Psoas muscle (tissue), 8 donors: ENCODE results near the gene LZTS3. TPM values are rescaled to one million over a fixed set of nuclear protein-coding genes. Genes with fewer than 3 reads are reported as not detected.
A peak's percentile ranks its signal among the peaks of the same experiment; 100 is the strongest.

ENCODE experiments used
- ATAC-seq, 4 donors: fragments of 200-7000 bp; cut with Tn5 transposase; one replicate each; pipeline ENCODE4 v1.9.1; 2020; ENCODE audit warnings: moderate library complexity in 3 of 4, mild to moderate bottlenecking in 2 of 4
- DNase-seq, 2 donors: peaks; one replicate each; pipeline ENCODE4 v3.0.0-alpha.2; 2020
- H3K27ac ChIP-seq: fragments of 200-600 bp; one replicate; pipeline ENCODE4 v1.8.0; 2022
- H3K27me3 ChIP-seq, 3 donors: fragments of 200-600 bp in 1 of 3; one replicate each; pipeline versions ENCODE4 v1.6.1 to v1.8.0; 2013 to 2022; ENCODE audit warnings: low read length in 2 of 3, mild to moderate bottlenecking in 2 of 3, moderate library complexity in 1 of 3; ENCODE audit not compliant: insufficient read depth in 3 of 3
- H3K36me3 ChIP-seq, 2 donors: fragments of 200-600 bp in 1 of 2; one replicate each; pipeline versions ENCODE4 v1.6.1 to v1.8.0; 2013 to 2022; ENCODE audit warnings: low read depth in 1 of 2, mild to moderate bottlenecking in 1 of 2, moderate library complexity in 1 of 2; ENCODE audit not compliant: insufficient read depth in 1 of 2
- H3K4me1 ChIP-seq: fragments of 200-600 bp; one replicate; pipeline ENCODE4 v1.8.0; 2022
- H3K4me3 ChIP-seq: fragments of 200-600 bp; one replicate; pipeline ENCODE4 v1.8.0; 2022; ENCODE audit warnings: mild to moderate bottlenecking
- H3K9me3 ChIP-seq: fragments of 200-600 bp; one replicate; pipeline ENCODE4 v1.8.0; 2022
- WGBS, 3 donors: extraction: QIAGEN DNeasy Blood & Tissue Kit; methylation state at CpG; one replicate each; pipeline versions ENCODE4 v1.1.6 to v1.1.7; 2013; 5-methylcytosine and 5-hydroxymethylcytosine counted together
- intact Hi-C, 2 donors: fragments of 100-400 bp; cut with DNase I; formaldehyde crosslinking; loops; one replicate each; pipeline versions ENCODE4 v1.11.0 to v1.14.2; 2022
- polyA plus RNA-seq, 3 donors: library from polyadenylated mRNA; stranded (reverse); fragments of 200-250 nt; gene quantifications; one replicate each; pipeline ENCODE4 v1.2.3, GENCODE V29; 2013
- total RNA-seq, 4 donors: library from RNA; stranded (reverse); fragmentation: NEBNext Ultra II Directional in 2 of 4; extraction: Animal tissue kit (Norgen Biotek cat#: 25700) in 2 of 4; gene quantifications; one replicate each; pipeline versions ENCODE4 v1.2.1 to v1.2.4, GENCODE V29; 2021 to 2023
- TF ChIP-seq, protein P1 (sequence below): fragments of 200-600 bp; IDR thresholded peaks from one replicate; pipeline ENCODE4 v1.8.0; 2022; ENCODE audit warnings: antibody characterized with exemption
- donor health status: healthy with polysubstance abuse.
- donor health status: DM: no; HTN: no; CAD: no; lungs with moderate emphysema.
- donor health status: Bipolar disorder and iron deficiency.
- donor health status: healthy.
- donor health status: DM: yes; HTN: yes; CAD: no.
- donor health status: DM: no; HTN: no; CAD: no.
- donor health status: DM: no; HTN: no; CAD: no.
- donor health status: DM: yes; HTN: yes; CAD: no.

LZTS3 gene
- total and polyA plus RNA-seq, 7 donors, result 4.1 to 13.7 (median 7.9) TPM

DNA sequence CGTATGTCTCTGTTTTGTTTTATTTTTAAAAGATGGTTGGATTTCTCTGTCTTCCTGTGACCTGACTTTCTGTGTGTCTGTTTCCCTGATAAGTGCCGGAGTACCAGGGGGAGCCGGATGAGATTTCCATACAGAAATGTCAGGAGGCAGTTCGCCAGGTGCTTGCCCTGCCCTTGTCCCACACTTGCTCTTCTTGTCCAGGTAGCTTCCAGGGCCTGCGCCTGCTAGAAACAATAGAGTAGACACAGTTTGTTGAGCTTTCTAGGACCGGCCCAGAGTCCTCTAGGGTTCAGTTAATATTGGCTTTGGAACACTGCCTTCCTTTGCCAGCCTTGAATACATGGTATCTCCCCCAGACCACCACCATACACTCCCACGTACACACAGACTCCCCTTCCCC lies 39.9 kb upstream of the LZTS3 start:
- DNase-seq (no peak), ATAC-seq (no peak)
- Histone ChIP-seq H3K27ac (no peak overlapping the region), H3K9me3 (no peaks in the 10 kb centered on the region), H3K4me3 (no peak overlapping the region), H3K27me3 (no peaks in the 10 kb centered on the region), H3K4me1 (peaks cover 11% of the 10 kb centered on the region), H3K36me3 (peaks cover 3 to 50% of the 10 kb centered on the region in 2 donors)
- TF ChIP-seq, protein P1, sequence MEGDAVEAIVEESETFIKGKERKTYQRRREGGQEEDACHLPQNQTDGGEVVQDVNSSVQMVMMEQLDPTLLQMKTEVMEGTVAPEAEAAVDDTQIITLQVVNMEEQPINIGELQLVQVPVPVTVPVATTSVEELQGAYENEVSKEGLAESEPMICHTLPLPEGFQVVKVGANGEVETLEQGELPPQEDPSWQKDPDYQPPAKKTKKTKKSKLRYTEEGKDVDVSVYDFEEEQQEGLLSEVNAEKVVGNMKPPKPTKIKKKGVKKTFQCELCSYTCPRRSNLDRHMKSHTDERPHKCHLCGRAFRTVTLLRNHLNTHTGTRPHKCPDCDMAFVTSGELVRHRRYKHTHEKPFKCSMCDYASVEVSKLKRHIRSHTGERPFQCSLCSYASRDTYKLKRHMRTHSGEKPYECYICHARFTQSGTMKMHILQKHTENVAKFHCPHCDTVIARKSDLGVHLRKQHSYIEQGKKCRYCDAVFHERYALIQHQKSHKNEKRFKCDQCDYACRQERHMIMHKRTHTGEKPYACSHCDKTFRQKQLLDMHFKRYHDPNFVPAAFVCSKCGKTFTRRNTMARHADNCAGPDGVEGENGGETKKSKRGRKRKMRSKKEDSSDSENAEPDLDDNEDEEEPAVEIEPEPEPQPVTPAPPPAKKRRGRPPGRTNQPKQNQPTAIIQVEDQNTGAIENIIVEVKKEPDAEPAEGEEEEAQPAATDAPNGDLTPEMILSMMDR, result no peak
- 85 to 97% (median 91%) methylated on average over 7 of the region's 7 CpGs for WGBS, 3 donors
- intact Hi-C loops, result no loop called here

DNA sequence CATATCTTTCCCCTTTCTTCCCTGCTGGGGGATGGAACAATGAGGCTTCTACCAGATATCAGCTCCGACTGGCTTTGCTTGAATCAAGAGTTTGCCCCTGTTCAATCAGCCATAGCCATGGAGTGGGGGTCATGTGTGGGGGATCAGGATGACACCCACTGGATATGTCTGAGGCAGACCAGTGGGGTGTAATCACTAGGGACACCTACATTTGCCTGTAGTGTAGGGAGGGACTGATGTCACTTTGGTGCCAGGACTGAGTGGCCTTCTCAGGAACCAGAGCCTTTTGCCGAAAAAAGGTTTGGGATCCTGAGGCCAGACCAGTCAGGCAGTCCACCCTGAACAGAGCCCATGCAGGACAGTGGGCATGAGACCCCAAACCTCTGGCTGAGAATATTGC lies 37.0 kb upstream of the LZTS3 start:
- intact Hi-C loops, result no loop called here
- DNase-seq (no peak), ATAC-seq (no peak)
- Histone ChIP-seq H3K27ac (peak overlapping the region; percentile 84), H3K27me3 (peaks cover 0 to 2% (median 0%) of the 10 kb centered on the region in 3 donors), H3K4me3 (peak overlapping the region; percentile 97), H3K9me3 (no peaks in the 10 kb centered on the region), H3K36me3 (peaks cover 3 to 25% of the 10 kb centered on the region in 2 donors), H3K4me1 (peaks cover 9% of the 10 kb centered on the region)
- 65 to 77% (median 68%) methylated on average over 2 of the region's 2 CpGs for WGBS, 3 donors
- TF ChIP-seq, protein P1, result no peak

DNA sequence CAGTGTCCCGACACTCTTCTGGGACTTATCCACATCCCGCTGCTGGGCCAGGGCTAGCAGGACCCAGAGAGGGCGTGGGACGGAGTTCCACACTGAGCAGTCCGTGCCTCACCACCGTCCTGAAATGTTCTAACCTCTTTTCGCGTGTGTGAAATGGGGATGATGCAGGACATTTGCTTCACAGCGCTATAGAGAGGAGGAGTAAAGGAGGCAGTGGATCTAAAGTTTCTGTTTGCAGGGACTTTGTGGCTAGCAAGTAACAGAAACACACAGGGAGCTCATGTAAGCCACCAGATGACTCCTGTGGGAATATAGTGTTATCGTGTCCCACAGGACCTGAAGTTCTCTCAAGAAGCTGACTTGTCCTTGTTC lies 36.6 kb upstream of the LZTS3 start:
- H3K36me3 ChIP-seq, result peaks cover 0 to 21% of the 10 kb centered on the region in 2 donors
- TF ChIP-seq, protein P1, result no peak
- H3K27me3 ChIP-seq, result peaks cover 0 to 2% (median 0%) of the 10 kb centered on the region in 3 donors
- peaks cover 9% of the 10 kb centered on the region for H3K4me1 ChIP-seq
- intact Hi-C loops, result loop anchor here (1.0 to 10.0 kb wide), 2 partner anchors 92 to 165 kb away; partner anchors contain the start of genes GNRH2 (in 1 of the 2) and MRPS26 (in 1 of the 2)
- H3K9me3 ChIP-seq, result no peaks in the 10 kb centered on the region
- peak overlapping the region; percentile 84 for H3K27ac ChIP-seq
- no peak for DNase-seq
- peak overlapping the region; percentile 97 for H3K4me3 ChIP-seq
- 0 to 1% (median 1%) methylated on average over 10 of the region's 10 CpGs for WGBS, 3 donors
- ATAC-seq, result peak; percentile 39 to 63 (median 54)

DNA sequence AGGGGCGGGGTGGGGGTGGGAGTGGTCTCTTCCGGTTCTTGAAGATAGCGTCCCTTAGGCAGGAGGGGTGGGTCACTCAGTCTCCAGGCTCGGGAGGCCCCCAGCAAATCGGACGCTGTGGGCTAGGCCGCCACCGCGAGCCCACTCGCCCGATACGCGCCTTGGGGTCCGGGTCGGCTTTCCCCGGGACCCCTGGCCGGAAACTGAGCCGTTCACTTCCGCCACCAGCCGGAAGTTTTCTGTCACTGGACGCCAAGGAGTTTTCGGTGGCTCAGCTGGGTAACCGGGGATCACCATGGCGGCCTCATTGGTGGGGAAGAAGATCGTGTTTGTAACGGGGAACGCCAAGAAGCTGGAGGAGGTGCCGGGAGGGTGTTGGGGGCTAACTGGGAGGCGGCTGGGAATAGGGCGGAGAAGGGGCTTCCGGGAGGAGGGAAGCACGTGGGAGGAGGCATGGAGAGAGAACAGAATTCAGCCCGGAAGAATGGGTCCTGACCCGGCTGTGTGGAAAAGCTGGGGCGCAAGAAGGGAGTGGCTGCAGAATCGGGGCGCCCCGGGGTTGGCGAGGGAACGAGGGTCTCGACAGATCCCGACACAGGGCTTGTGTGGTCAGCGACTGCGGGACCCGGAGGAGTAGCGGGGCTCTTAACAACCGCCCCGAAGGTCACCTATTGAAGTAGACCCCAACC lies 36.1 kb upstream of the LZTS3 start, which contains the start of gene ITPA:
ITPA (plus strand) TSS at position 242 of the 689 bp plus-strand sequence; CDS start at position 296, 54 bp downstream.
- WGBS, 3 donors, result 1% methylated on average over 46 to 48 of the region's 48 CpGs
- Histone ChIP-seq H3K4me3 (peak within 1 kb of the TSS; percentile 97), H3K27ac (peak within 1 kb of the TSS; percentile 84), H3K36me3 (peaks cover 0 to 15% of the 10 kb centered on the region in 2 donors), H3K9me3 (no peaks in the 10 kb centered on the region), H3K4me1 (peaks cover 9% of the 10 kb centered on the region), H3K27me3 (peaks cover 0 to 2% (median 0%) of the 10 kb centered on the region in 3 donors)
- DNase-seq (peak; percentile 45 to 70), ATAC-seq (peak; percentile 42 to 75 (median 60))
- TF ChIP-seq, protein P1, result no peak
- intact Hi-C loops, result loop anchor here (1.0 to 10.0 kb wide), 2 partner anchors 91 to 165 kb away; partner anchors contain the start of genes GNRH2 (in 1 of the 2) and MRPS26 (in 1 of the 2)
